Activated CD4-positive, alpha-beta T cell treated with anti-CD3 and anti-CD28 coated beads for 36 hours (primary cell): ENCODE measurements around the gene AKAP6. TPM values are rescaled to one million over a fixed set of nuclear protein-coding genes. Genes with fewer than 3 reads are reported as not detected.

Experiments
- ATAC-seq: fragments of 200-7000 bp; cut with Tn5 transposase; one replicate; pipeline ENCODE4 v1.10.0; 2021; ENCODE audit warnings: mild to moderate bottlenecking, moderate library complexity
- CTCF ChIA-PET: fragments of 350-600 bp; sonication (Branson Sonifier 250); formaldehyde crosslinking; loops from one replicate; lab custom pipeline; 2021; ENCODE audit warnings: antibody characterized with exemption; lab: Charles Lee
- POLR2A ChIA-PET: fragments of 350-600 bp; sonication (Branson Sonifier 250); formaldehyde crosslinking; loops from one replicate; lab custom pipeline; 2021; ENCODE audit warnings: antibody characterized with exemption, inconsistent platforms; lab: Charles Lee
- DNase-seq: peaks from one replicate; pipeline ENCODE4 v3.0.0-alpha.2; 2020
- H3K27ac Mint-ChIP-seq: one replicate; pipeline ENCODE4 v1.8.0; 2021; ENCODE audit warnings: mixed read lengths
- H3K27me3 Mint-ChIP-seq: one replicate; pipeline ENCODE4 v1.8.0; 2021; ENCODE audit warnings: mixed read lengths
- H3K36me3 Mint-ChIP-seq: one replicate; pipeline ENCODE4 v1.8.0; 2021; ENCODE audit warnings: low read depth, mixed read lengths
- H3K4me1 Mint-ChIP-seq: one replicate; pipeline ENCODE4 v1.8.0; 2021; ENCODE audit warnings: mixed read lengths
- H3K4me3 Mint-ChIP-seq: one replicate; pipeline ENCODE4 v1.8.0; 2021; ENCODE audit warnings: mild to moderate bottlenecking, moderate library complexity, mixed read lengths
- H3K9me3 Mint-ChIP-seq: one replicate; pipeline ENCODE4 v1.8.0; 2021; ENCODE audit warnings: low read depth, mixed read lengths
- intact Hi-C, 2 experiments: fragments of 100-400 bp; cut with DNase I in 1 of 2; cut with micrococcal nuclease in 1 of 2; formaldehyde crosslinking; loops; one replicate each; pipeline versions ENCODE4 v1.14.2 to v1.15.1; 2022 to 2024; cut with DNase I, micrococcal nuclease
- total RNA-seq, 2 experiments: library from RNA; stranded (reverse); gene quantifications; one replicate each; pipeline ENCODE4 v1.2.3, GENCODE V29; 2021

The AKAP6 gene
- total RNA-seq, 2 experiments from 2014 or later = 1.1 to 2.0 TPM

- POLR2A ChIA-PET = no interaction called here
- H3K36me3 Mint-ChIP-seq = no peaks in the 10 kb centered on the region
Observed at GRCh38 chr14:32311294-32312009, 17.6 kb upstream of the AKAP6 start.

GRCh38 chr14:32312010-32312331 lies 17.1 kb upstream of the AKAP6 start:
- intact Hi-C loops = no loop called here
- ChIA-PET CTCF (interaction anchor here (1.1 to 1.5 kb wide), 2 partner anchors 8 to 16 kb away, joined by 3 to 4 read pairs; no protein-coding TSS in a partner anchor), POLR2A (no interaction called here)
- Mint-ChIP-seq H3K27me3 (peaks cover 9% of the 10 kb centered on the region), H3K36me3 (no peaks in the 10 kb centered on the region), H3K27ac (no peak overlapping the region), H3K4me3 (no peak overlapping the region), H3K9me3 (no peaks in the 10 kb centered on the region), H3K4me1 (no peaks in the 10 kb centered on the region)
- ATAC-seq (no peak), DNase-seq (no peak)

More at GRCh38 chr14:32311294-32312009, 17.6 kb upstream of the AKAP6 start:
- ATAC-seq (no peak), DNase-seq (no peak)
- Mint-ChIP-seq H3K27me3 (peaks cover 9% of the 10 kb centered on the region), H3K27ac (no peak overlapping the region), H3K4me3 (no peak overlapping the region), H3K9me3 (no peaks in the 10 kb centered on the region), H3K4me1 (no peaks in the 10 kb centered on the region)
- CTCF ChIA-PET = interaction anchor here (0.5 to 1.5 kb wide), 4 partner anchors 9 to 541 kb away, joined by 3 to 4 read pairs (median 3); no protein-coding TSS in a partner anchor
- intact Hi-C loops = no loop called here

GRCh38 chr14:32313844-32314376 lies 15.2 kb upstream of the AKAP6 start:
- Mint-ChIP-seq H3K4me1 (no peaks in the 10 kb centered on the region), H3K27me3 (peaks cover 5% of the 10 kb centered on the region), H3K36me3 (no peaks in the 10 kb centered on the region), H3K9me3 (no peaks in the 10 kb centered on the region), H3K27ac (no peak overlapping the region), H3K4me3 (no peak overlapping the region)
- no peak for ATAC-seq
- DNase-seq = no peak
- ChIA-PET CTCF (no interaction called here), POLR2A (no interaction called here)
- intact Hi-C loops = no loop called here

GRCh38 chr14:32318087-32318795 lies 10.9 kb upstream of the AKAP6 start:
- Mint-ChIP-seq H3K36me3 (no peaks in the 10 kb centered on the region), H3K4me1 (no peaks in the 10 kb centered on the region), H3K27ac (no peak overlapping the region), H3K9me3 (no peaks in the 10 kb centered on the region), H3K4me3 (no peak overlapping the region), H3K27me3 (peaks cover 3% of the 10 kb centered on the region)
- intact Hi-C loops = no loop called here
- POLR2A ChIA-PET = no interaction called here
- DNase-seq (no peak), ATAC-seq (no peak)
- CTCF ChIA-PET = no interaction called here

DNA sequence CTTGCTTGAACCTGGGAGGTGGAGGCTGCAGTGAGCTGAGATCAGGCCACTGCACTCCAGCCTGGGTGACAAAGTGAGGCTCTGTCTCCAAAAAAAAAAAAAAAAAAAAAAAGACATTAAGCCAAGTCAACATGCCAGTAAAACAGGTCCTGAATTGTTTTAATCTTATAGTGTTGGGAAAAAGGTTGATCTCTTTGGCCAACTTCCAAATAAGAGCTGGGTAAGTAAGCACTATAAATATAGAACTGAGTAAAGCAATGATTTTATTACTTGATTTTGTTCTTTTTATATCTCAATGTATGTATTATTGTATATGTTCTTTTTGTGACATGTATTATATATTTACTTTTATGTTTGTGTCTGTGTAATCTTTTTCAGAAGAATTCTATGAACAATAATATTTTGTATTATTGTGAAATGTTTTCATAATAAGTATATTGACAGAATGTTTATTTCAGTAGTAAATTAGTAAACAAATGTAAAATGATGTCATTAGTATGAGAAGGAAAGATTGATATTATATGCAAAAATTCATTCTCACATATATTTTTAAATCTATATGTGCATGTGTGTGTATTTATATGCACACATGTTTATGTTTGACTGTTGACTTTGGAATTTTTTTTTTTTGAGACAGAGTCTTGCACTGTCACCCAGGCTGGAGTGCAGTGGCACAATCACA lies 9.6 kb upstream of the AKAP6 start:
- Mint-ChIP-seq H3K4me3 (no peak overlapping the region), H3K36me3 (no peaks in the 10 kb centered on the region)

GRCh38 chr14:32324601-32325000 lies 4.5 kb upstream of the AKAP6 start:
- intact Hi-C loops = no loop called here
- no peak for DNase-seq

More for the DNA sequence above, 9.6 kb upstream of the AKAP6 start:
- no peaks in the 10 kb centered on the region for H3K4me1 Mint-ChIP-seq
- ChIA-PET POLR2A (no interaction called here), CTCF (no interaction called here)
- no peaks in the 10 kb centered on the region for H3K9me3 Mint-ChIP-seq
- peaks cover 3% of the 10 kb centered on the region for H3K27me3 Mint-ChIP-seq
- DNase-seq = no peak
- no peak for ATAC-seq
- intact Hi-C loops = no loop called here
- no peak overlapping the region for H3K27ac Mint-ChIP-seq

DNA sequence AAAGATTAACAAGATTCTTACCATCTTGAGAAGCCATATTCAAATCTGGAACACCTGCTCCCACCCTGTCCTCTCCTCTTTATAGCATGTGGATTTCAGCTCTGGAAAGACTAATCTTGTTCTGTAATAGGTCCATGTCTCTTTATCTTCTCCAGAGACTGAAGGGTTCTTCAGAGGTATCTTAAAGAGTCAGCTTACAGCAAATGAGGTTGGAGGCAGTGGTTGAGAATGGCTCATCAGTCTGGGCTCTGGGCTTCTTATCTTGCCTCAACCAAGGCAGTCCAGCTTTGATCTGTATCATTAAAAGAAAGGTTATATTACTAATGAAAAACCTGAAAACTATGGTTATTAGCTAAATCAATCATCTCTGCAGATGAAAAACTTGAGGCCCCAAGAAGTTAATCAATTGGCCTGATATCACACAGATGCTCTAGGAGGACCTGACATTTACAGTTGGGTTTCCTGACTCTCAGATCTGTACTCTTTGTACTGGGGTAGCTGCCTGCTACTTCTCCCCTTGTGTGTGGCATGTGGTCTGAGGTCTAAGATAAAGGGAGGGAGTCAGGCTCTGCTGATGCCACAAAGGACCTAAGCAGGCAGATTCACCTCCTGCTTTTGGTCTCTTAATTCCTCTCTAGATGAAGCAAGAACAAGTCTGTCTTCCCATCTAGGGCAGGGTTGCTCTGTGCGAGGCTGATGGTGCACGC lies 1.7 kb upstream of the AKAP6 start:
- Mint-ChIP-seq H3K9me3 (peaks cover 3% of the 10 kb centered on the region), H3K4me3 (no peak overlapping the region), H3K27me3 (no peaks in the 10 kb centered on the region), H3K36me3 (no peaks in the 10 kb centered on the region), H3K27ac (no peak overlapping the region), H3K4me1 (no peaks in the 10 kb centered on the region)
- intact Hi-C loops = no loop called here
- ATAC-seq (no peak), DNase-seq (no peak)
- ChIA-PET CTCF (interaction anchor here (1.2 kb wide), 1 partner anchor 16 kb away, joined by 4 read pairs; no protein-coding TSS in a partner anchor), POLR2A (no interaction called here)

More at GRCh38 chr14:32324601-32325000, 4.5 kb upstream of the AKAP6 start:
- peaks cover 3% of the 10 kb centered on the region for H3K9me3 Mint-ChIP-seq
- CTCF ChIA-PET = no interaction called here
- POLR2A ChIA-PET = no interaction called here
- H3K4me3 Mint-ChIP-seq = no peak overlapping the region
- H3K36me3 Mint-ChIP-seq = no peaks in the 10 kb centered on the region
- H3K27me3 Mint-ChIP-seq = no peaks in the 10 kb centered on the region
- H3K27ac Mint-ChIP-seq = no peak overlapping the region
- no peak for ATAC-seq
- no peaks in the 10 kb centered on the region for H3K4me1 Mint-ChIP-seq

GRCh38 chr14:32329690-32330285 lies 690 bp downstream of the AKAP6 start:
- intact Hi-C loops = no loop called here
- Mint-ChIP-seq H3K9me3 (peaks cover 3% of the 10 kb centered on the region), H3K27me3 (no peaks in the 10 kb centered on the region), H3K27ac (no peak overlapping the region), H3K36me3 (no peaks in the 10 kb centered on the region), H3K4me1 (no peaks in the 10 kb centered on the region), H3K4me3 (no peak overlapping the region)
- ATAC-seq (no peak), DNase-seq (no peak)
- ChIA-PET CTCF (interaction anchor here (1.2 kb wide), 1 partner anchor 80 kb away, joined by 3 read pairs; no protein-coding TSS in a partner anchor), POLR2A (no interaction called here)

DNA sequence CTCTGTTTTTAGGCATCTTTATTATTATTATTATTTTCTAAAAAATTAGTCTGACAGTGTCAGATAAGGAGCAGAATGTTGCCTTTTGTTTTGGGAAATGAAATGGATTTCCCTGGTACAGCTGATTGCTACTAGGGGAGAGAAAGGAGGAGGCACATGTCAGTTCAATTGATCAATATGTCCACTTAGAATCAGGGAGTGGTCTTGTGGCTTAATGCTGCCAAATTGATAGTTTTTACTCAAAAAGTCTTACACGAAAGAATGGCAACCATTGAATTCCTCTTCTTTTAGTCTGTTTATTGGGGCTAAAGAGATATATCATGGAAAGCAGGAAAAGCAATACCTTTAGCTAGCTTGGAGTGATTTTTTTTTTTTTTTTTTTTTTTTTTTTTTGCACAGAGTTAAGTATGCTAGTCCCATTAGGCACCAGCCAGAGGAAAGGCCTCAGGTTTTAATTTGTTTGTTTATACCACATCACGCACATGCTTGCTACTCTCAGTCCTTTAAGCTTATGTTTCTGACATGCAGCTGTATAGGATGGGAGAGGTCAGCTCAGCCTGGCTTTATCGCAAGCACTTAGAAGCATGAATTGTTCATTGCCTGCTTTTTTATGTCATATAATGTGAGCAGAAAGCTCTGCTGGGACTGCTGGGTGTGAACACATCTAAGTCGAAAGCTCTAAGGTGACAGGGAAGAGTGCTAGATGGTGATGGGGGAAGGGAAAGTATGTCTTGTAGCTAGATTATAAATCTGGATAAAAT lies 1.4 kb downstream of the AKAP6 start:
- Mint-ChIP-seq H3K27me3 (no peaks in the 10 kb centered on the region), H3K4me3 (no peak overlapping the region), H3K27ac (no peak overlapping the region), H3K4me1 (no peaks in the 10 kb centered on the region), H3K36me3 (no peaks in the 10 kb centered on the region), H3K9me3 (peaks cover 3% of the 10 kb centered on the region)
- ATAC-seq (no peak), DNase-seq (no peak)
- ChIA-PET POLR2A (no interaction called here), CTCF (no interaction called here)
- intact Hi-C loops = no loop called here

DNA sequence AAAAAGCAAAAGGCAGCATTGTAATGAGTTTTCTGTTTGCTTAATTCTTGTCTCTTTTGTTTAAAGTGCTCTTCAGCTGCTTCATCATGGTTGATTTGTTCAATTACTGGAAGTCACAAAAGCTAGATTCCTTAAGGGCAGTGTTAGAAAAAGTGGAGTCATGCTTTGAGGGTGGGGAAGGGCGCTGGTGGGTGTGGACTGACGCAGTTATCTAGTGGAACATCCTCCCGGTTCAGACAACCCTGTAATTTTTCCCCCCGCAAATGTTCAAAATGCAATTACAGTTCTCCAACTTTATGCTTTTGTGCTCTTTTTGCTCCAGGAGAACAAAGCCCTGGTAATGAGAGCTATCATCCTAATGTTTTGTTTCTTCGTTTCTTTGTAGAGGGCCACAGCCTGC lies 2.1 kb downstream of the AKAP6 start:
- ATAC-seq = no peak
- intact Hi-C loops = no loop called here
- Mint-ChIP-seq H3K4me3 (no peak overlapping the region), H3K36me3 (no peaks in the 10 kb centered on the region), H3K9me3 (peaks cover 2% of the 10 kb centered on the region), H3K27me3 (no peaks in the 10 kb centered on the region), H3K4me1 (no peaks in the 10 kb centered on the region), H3K27ac (no peak overlapping the region)
- ChIA-PET POLR2A (no interaction called here), CTCF (interaction anchor here (0.5 kb wide), 1 partner anchor 296 kb away, joined by 8 read pairs; no protein-coding TSS in a partner anchor)
- no peak for DNase-seq
